Right forelimb (tissue), 1 donor: ENCODE results near the gene SMIM21.

Experiments used
- DNase-seq: peaks from one replicate; pipeline ENCODE4 v3.0.0-alpha.2; 2018

Gene SMIM21

DNA sequence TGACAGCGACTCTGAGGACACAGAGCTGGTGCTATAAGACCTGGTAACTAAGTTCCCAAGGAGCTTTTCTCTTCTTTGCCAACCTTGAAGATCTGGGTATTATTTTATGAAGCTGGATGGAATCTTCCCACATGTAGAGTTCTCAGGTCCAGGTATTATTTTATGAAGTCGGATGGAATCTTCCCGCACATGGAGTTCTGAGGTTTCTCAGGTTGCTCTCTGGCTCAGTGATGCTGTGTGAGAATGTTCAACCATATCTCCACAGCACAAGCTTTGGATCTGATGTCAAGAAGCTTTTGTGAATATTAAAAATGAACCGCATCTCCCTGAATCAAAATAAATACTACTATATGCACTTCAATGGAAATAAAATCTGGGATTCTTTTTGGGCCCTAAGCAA is at the start of gene SMIM21:
Gene SMIM21 (minus strand): TSS at position 101 of the 400 bp plus-strand sequence. CDS start 140 bp downstream, outside the sequence.
- DNase-seq, result no peak

DNA sequence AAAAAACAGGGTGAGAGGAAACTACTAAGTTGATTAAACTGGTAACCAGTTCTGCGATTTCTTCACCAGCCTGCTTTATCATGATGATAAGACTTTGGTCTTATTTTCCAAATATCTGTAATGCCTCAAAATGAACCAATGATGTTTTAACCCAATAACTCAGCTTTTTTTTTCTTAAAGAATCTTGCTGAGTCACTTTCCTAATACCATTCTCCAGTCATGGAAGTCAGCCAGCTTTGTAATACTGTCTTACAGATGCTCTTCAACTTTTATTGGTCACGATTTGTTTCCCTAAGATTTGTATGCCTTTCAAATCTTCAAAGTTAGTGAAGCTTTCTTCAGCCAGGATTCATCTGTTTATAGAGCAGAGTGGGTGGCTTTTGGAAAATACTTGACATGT is 47.7 kb upstream of the SMIM21 start:
- no peak for DNase-seq

DNA sequence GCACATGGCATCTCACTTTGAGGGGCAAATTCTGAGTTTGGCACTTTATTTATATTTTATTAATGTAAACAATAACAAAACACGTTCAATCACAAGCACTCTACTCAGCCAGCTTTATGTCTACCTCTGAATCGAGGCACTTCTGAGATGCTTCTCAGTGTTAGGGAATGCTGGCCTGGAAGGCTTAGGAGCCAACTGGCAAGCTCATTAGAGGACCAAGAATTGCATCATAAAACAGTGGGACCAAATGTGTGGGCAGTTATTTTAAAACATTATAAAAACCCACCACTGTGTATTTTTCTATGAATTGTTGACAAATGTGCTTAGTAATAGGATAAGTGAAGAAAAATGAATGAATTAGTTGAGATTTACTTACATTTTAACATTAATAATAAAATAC is 46.8 kb upstream of the SMIM21 start:
- DNase-seq, result no peak

DNA sequence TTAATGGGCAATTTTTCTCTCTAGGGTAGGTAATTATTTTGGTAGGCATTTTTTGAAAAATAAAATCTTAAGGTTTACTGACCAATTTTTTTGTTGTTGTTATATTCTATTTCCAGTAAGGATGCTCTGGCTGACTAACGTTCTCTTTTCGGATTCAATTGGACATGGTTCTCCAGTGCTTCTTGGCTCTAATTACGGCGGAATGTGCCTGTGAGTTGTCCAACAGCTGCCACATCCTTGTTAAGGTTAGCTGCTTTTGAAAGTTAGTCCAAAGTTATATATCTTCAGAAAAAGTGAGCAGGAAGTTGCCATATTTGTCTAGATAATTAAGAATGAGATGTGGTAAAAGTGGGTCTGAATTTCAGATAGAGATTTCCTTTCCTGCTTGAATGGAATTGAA is 45.8 kb upstream of the SMIM21 start:
- DNase-seq, result no peak

GRCh38 chr18:75472906-75473305 is 45.4 kb upstream of the SMIM21 start:
- DNase-seq, result no peak

DNA sequence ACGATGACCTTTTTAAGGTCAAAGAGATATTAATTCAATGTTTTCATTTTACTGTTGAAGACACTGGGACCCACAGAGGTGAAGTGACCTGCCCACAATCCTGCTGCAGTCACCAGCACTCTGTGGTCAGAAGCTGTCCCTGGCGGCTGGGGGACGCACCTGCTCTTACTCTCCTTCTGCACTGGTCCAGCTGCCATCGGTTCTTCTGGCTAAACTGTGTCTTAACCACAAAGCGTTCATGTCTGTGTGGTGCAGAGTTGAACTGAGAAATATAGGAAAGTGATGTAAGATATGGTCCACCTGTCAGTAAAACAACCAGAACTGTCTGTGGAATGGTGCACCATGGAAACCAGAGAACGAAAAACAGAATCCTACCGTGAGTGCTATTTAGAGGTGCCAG is 44.9 kb upstream of the SMIM21 start:
- DNase-seq, result no peak

GRCh38 chr18:75471850-75472249 is 44.3 kb upstream of the SMIM21 start:
- DNase-seq, result no peak

GRCh38 chr18:75467851-75468250 is 40.3 kb upstream of the SMIM21 start:
- no peak for DNase-seq

- DNase-seq, result no peak
These were observed 39.8 kb upstream of the SMIM21 start for GRCh38 chr18:75467281-75467795.

- DNase-seq, result no peak
These were observed 36.9 kb upstream of the SMIM21 start for GRCh38 chr18:75464356-75464755.

DNA sequence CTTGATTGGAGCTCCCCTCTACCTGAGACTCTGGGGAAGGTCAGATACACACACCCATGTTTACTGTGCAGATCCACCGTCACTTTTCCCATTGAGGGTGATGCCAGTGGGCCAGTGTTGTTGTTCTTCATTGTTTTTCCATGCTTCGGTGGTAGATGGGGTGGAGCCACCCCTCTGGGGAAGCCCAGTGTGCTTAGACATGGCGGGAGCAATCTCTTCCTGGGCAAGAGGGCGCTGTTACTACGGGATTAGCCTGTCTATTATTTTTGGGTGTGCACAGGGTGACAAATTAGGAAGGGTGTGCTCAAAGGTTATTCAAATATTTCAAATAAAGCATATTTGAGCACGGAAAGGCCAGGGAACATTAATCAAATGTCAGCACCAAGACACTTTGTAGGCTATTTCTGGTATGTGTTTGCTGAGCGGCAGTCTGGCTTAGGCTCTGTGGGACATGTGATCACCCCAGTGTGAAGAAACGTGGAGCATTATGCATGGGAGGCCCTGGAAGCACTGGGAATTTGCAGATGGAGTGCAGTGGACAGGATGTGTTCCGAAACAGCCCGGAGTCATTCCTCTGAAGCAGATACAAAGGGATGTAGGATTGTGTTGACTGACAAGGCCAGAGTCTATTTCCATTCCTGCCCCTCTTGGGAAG is 34.8 kb upstream of the SMIM21 start:
- DNase-seq, result no peak

DNA sequence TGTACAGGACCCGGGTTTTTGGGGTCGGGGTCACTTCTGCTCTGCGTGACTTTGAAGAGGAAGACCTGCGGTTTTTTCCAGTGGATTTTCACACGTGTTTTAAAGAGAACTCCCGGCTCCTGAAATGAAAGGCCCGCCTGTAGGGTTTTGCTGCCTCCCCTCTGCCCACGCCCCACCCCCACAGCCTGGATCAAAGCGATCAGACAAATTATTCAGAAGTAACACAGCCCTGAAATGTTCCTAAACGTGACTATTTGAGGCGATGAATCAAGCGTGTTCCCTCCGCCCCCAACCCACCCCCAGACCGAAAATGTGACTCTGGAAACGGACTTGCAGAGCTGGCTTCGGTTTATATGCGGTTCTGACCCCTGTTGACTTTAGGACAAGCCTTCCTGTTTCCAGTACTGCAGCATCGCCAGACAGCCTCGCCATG is 28.7 kb upstream of the SMIM21 start:
- peak; percentile 52 for DNase-seq

- DNase-seq, result peak; percentile 68
These were observed 28.0 kb upstream of the SMIM21 start for GRCh38 chr18:75455249-75456198.

DNA sequence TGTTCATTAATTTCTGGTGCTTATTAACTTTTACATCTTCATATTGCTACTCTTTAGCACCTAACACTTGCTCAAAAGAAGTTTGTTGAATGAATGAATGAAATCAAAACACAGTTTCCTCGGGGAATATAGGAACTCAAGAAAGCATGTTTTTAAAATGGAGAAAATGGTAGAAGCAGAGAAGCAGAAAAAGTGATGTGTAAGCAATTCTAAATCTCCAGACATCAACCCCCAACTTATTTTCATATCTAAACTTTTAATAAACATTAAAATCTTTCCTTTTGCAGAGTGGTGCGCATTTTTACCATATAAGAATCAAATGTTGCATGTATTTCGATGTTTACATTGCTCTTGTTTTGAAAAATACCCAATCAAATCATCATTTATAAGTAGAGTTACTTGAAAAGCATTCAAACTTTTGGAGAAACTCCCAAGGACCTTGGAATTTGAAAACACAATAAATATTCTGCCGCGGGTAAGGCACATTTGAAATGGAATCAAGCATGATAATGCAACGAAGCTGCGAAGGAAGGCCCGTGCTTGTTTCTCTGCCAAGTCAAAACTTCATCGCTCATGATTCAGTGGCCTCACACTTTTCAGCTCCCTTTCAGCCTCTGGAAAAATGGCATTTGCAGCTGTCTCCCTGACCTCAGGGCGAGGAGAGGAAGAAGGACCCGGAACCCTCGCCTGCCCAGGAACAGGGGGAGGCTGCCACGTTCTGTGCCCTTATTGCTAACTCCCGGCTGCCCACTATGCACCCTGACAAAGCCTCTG is 26.7 kb upstream of the SMIM21 start:
- no peak for DNase-seq

DNA sequence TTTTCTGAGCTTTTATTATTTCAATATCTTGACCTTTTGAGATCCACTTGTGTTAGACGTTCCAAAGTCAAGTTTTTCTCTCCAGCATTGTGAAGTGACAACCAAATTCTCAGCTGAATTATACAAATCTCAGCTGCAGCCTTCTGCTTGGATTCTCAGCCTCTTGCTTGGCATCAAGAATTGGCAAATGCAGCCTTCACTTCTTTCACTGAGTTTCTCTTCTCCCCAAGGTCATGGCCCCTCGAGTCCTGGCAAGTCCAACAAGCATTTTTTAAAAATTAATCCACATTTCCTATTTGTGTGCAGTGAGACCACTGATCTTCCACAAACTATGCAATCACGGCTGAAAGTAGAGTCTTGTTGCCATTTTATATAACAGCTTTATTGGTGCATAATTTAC is 23.4 kb upstream of the SMIM21 start:
- no peak for DNase-seq

DNA sequence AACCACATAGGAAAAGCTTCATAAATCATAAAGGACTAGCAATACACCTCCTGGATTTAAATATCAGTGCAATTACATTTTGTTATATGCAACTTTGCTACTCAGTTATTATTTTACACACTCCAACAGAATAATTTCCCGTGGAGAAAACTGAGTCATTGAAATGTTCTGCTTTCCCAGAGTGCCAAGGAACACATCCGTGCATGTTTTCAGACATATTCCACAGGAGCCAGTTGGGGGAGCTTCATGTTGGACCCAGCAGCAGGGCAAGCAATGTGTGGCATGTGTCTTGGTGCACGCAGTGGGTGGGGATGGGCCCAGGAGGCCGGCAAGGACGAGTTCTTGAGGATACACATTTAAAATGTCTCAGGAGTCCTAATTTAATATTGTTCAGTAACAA is 14.4 kb upstream of the SMIM21 start:
- DNase-seq, result no peak

DNA sequence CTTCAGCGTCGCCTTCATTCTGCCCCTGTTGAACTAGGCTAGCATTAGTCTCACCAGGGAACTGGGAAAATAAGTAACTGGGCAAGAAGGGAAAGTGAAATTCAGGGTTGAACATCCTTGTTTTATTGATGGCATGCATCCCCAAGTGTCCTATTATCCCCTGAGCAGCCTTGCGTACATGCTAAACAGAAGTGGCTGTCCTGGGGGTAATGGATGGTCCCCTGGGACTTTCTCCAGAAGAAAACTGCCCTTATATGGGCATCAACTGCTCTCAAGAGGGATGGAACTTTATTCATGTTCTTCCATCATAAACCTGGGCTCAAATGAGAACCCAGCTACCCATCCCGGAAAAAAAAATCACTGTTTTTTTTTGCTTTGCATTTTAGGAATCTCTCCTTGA is 11.8 kb upstream of the SMIM21 start:
- DNase-seq, result no peak

DNA sequence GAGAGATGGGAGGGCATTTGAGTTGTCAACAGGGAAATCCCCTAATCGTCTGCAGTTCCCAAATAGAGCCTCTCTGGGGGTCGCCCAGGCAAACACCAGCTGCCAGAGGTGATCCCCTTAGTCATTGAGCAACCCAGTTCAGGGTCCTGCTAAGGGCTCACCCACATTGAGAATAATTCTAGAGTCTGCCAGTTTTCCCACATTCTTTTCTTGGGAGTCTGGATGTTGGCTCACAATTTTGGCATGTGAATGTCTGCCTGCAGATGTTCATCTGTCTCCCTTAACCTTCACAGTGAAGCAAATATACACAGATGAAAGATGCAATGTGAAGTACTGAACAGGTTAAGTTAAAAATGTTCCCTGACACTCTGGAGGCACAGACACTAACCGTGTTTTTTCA is 11.4 kb upstream of the SMIM21 start:
- no peak for DNase-seq

DNA sequence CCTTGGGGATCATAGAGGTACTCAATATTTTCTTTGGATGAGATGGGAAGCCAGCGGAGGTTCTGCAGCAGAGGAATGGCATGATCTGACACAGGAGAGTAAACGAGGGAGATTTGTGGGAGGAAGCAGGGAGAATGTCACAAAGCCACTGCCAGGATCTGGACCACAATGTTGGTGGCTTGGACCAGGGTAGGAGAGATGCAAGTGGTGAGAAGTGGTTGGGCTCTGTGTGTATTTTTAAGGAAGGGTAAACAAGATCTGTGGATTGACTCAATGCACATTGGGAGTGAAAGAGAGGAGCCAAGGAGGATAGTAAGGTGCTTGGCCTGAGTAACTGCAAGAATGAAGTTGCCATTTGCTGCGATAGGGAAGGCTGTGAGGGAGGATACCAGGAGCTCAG is 10.5 kb upstream of the SMIM21 start:
- no peak for DNase-seq

DNA sequence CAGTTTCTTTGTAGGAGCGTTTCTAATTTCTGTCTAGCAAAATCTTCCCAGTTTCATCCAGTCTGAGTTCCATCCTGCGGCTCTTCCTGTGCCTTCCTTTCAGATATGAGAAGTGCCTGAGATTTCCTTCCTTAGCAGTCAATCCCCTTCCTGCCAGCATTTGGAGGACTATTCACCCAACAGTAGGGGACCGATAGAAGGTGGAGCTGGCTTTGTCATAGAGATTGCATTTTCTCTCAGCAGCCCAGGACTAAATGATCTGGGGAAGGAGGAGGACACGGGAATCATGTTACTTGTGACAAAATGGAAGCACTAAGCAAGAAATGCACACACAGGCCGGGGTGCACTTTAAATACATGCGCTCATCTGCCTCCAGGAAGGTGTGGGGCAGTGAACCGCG is 5.6 kb upstream of the SMIM21 start:
- DNase-seq, result no peak

- DNase-seq, result no peak
These were observed 2.5 kb upstream of the SMIM21 start for GRCh38 chr18:75429975-75430374.

GRCh38 chr18:75428490-75428889 is 987 bp upstream of the SMIM21 start:
- no peak for DNase-seq

DNA sequence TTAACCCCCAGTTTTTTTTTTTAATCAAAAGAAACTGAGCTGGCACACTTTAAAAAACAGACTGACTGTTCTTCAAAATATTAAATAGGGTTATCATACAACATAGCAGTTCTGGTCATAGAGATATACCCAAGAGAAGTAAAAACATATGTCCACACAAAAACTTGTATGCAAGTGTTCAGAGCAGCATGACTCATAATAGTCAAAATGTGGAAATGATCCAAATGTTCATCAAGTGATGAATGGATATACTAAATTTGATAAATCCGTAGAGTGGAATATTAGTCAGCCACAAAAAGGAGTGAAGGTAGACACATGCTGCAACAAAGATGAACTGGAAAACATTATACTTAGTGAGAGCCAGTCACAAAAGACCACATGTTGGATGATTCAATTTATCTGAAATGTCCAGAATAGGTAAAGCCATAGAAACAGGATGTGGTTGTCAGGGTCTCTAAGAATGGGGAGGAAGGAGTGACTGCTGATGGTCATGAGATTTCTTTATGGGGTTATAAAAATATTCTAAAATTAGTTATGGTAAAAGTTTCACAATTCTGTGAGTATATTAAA is 5.1 kb downstream of the SMIM21 start:
- DNase-seq, result no peak
